BJ (cell line): ENCODE measurements around the gene SETD1A. TPM values are rescaled to one million over a fixed set of nuclear protein-coding genes. Genes with fewer than 3 reads are reported as not detected.
A peak's percentile ranks its signal among the peaks of the same experiment; 100 is the strongest.

Experiments used
- CTCF ChIA-PET: fragments of 350-600 bp; formaldehyde crosslinking; extraction: SDS; loops from one replicate; lab custom pipeline; 2021; ENCODE audit warnings: antibody characterized with exemption, inconsistent platforms; lab: Yijun Ruan, JAX
- POLR2A ChIA-PET: fragments of 300-600 bp; sonication (Branson Sonifier 250); formaldehyde crosslinking; extraction: SDS; loops from one replicate; lab custom pipeline; 2021; ENCODE audit warnings: antibody characterized with exemption; lab: Charles Lee
- DNase-seq: peaks from one replicate; pipeline ENCODE4 v3.0.0-alpha.2; 2011; ENCODE audit warnings: low read depth
- H3K27me3 ChIP-seq: 2 replicates; pipeline ENCODE4 v1.6.0; 2011; ENCODE audit warnings: low read length; ENCODE audit not compliant: control insufficient read depth, insufficient read depth
- H3K36me3 ChIP-seq: 2 replicates; pipeline ENCODE4 v1.5.1; 2011; ENCODE audit warnings: low read length; ENCODE audit not compliant: control insufficient read depth, insufficient read depth
- H3K4me3 ChIP-seq: 2 replicates; pipeline ENCODE4 v1.5.1; 2011; ENCODE audit warnings: low read depth, mild to moderate bottlenecking, control low read depth, low read length
- polyA plus RNA-seq: library from polyadenylated mRNA; depleted of rRNA; stranded (reverse); fragments of >200 nt; gene quantifications from 2 replicates; pipeline ENCODE4 v1.2.3, GENCODE V29; 2011
- TF ChIP-seq, protein P1 (sequence below): IDR thresholded peaks from 2 replicates; pipeline ENCODE4 v1.5.1; 2011; ENCODE audit warnings: low read depth, mild to moderate bottlenecking, control low read depth, inconsistent platforms, low read length, moderate library complexity; ENCODE audit not compliant: insufficient read depth

Gene SETD1A
- polyA plus RNA-seq, 1 experiment = 1.4 TPM

GRCh38 chr16:30995927-30996323, 38.4 kb downstream of the SETD1A start:
- TF ChIP-seq, protein P1, sequence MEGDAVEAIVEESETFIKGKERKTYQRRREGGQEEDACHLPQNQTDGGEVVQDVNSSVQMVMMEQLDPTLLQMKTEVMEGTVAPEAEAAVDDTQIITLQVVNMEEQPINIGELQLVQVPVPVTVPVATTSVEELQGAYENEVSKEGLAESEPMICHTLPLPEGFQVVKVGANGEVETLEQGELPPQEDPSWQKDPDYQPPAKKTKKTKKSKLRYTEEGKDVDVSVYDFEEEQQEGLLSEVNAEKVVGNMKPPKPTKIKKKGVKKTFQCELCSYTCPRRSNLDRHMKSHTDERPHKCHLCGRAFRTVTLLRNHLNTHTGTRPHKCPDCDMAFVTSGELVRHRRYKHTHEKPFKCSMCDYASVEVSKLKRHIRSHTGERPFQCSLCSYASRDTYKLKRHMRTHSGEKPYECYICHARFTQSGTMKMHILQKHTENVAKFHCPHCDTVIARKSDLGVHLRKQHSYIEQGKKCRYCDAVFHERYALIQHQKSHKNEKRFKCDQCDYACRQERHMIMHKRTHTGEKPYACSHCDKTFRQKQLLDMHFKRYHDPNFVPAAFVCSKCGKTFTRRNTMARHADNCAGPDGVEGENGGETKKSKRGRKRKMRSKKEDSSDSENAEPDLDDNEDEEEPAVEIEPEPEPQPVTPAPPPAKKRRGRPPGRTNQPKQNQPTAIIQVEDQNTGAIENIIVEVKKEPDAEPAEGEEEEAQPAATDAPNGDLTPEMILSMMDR = no peak
- Histone ChIP-seq H3K4me3 (no peak overlapping the region), H3K36me3 (no peaks in the 10 kb centered on the region; the same call in 1 of the 2 replicates), H3K27me3 (no peaks in the 10 kb centered on the region)
- no peak for DNase-seq
- POLR2A ChIA-PET = no interaction called here
- CTCF ChIA-PET = interaction anchor here (1.5 to 1.8 kb wide), 2 partner anchors 10 to 146 kb away, joined by 6 to 9 read pairs; partner anchors contain the start of gene HSD3B7

- TF ChIP-seq, protein P1 = no peak
These were observed 38.9 kb downstream of the SETD1A start for GRCh38 chr16:30996324-30996984.

GRCh38 chr16:30996985-30997724, 39.6 kb downstream of the SETD1A start:
- POLR2A ChIA-PET = no interaction called here

More at GRCh38 chr16:30996324-30996984, 38.9 kb downstream of the SETD1A start:
- Histone ChIP-seq H3K4me3 (peak overlapping the region; percentile 47), H3K27me3 (no peaks in the 10 kb centered on the region), H3K36me3 (no peaks in the 10 kb centered on the region; the same call in 1 of the 2 replicates)
- DNase-seq = no peak
- CTCF ChIA-PET = interaction anchor here (0.8 to 1.8 kb wide), 3 partner anchors 11 to 447 kb away, joined by 5 to 9 read pairs (median 6); partner anchors contain the start of genes HSD3B7 and ZNF843
- POLR2A ChIA-PET = no interaction called here

GRCh38 chr16:30997725-30998711, 40.5 kb downstream of the SETD1A start:
- ChIA-PET CTCF (interaction anchor here (0.7 to 2.3 kb wide), 11 partner anchors 11 to 870 kb away, joined by 3 to 16 read pairs (median 5); partner anchors contain the start of genes HSD3B7 and ZNF843), POLR2A (interaction anchor here (0.5 to 1.0 kb wide), 3 partner anchors 10 to 97 kb away, joined by 3 to 11 read pairs (median 7); partner anchors contain the start of genes VKORC1, ZNF646 and ZNF668)
- Histone ChIP-seq H3K27me3 (no peaks in the 10 kb centered on the region), H3K36me3 (no peaks in the 10 kb centered on the region), H3K4me3 (peak overlapping the region; percentile 47)
- TF ChIP-seq, protein P1 = no peak
- DNase-seq = peak; percentile 47

More at GRCh38 chr16:30996985-30997724, 39.6 kb downstream of the SETD1A start:
- CTCF ChIA-PET = interaction anchor here (0.8 to 1.8 kb wide), 3 partner anchors 12 to 446 kb away, joined by 5 to 9 read pairs (median 6); partner anchors contain the start of genes HSD3B7 and ZNF843
- TF ChIP-seq, protein P1 = no peak
- Histone ChIP-seq H3K4me3 (peak overlapping the region; percentile 47), H3K27me3 (no peaks in the 10 kb centered on the region), H3K36me3 (no peaks in the 10 kb centered on the region)
- DNase-seq = no peak
